ENCODE results near the gene KLK15. TPM values are rescaled to one million over a fixed set of nuclear protein-coding genes. Genes with fewer than 3 reads are reported as not detected.

KLK15 gene
- total RNA-seq, 2 donors from 2014 or later, result not detected

DNA sequence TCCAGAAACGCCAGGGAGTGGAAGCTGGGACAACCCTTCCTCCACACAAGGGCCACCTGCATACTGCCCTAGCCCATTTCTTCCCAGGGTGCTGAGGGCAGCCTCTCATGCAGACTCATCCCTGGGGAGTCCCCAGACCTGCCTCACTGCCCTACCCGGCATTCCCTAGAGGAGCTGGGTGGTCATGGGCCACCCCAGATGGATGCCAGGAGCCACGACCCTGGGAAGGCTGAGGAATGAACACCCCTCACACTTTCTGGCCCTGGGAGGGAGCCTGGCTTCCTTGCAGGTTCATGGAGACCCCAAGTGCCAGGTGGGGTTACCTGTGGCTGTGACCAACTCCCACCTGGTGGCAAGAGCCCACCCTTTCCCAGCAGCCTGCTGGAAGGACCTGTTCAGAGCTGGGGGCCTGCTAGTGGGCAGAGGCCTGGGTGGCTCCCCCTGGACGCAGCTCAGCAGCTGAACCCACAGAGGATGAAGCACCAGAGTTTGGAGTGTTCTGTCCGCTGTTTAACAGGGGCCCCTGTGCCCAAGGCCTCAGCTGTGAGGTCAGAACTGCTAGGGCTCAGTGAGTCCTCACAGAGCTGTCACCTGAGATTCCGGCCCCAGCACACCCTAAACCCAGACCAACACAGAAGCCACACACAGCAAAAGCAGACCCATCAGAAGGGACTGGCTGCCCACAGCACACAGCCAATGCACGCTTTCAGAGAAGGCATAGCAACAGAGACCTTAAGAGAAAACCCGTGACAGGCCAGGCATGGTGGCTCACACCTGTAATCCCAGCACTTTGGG lies 36.5 kb downstream of the KLK15 start:
- H3K36me3 ChIP-seq, result peaks cover 24% of the 10 kb centered on the region

DNA sequence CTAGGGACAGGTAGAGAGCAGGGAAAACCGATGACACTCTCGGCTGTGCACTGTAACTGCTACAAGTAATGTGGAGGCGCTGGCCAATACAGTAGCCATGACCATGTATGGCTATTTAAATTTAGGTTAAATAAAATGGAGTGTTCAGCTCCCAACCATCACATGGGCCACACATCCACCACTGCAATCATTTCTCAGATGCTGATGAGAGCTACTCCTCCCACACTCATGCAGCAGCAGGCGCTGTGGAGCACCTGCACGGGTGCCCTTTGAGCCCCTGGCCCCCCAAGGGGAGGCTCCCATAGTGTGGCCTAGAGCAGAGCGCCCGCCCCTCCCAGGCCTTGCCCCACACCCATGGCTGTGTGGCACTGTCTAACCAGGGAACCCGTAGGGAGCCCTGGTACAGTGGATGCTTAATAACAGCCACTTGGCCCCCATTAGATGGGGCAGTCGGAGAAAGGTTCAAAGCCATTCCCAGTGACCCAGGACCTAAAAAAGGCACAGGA lies 37.2 kb downstream of the KLK15 start:
- Histone ChIP-seq H3K4me3 (no peak overlapping the region), H3K27me3 (no peaks in the 10 kb centered on the region), H3K27ac (no peak overlapping the region), H3K36me3 (peaks cover 18% of the 10 kb centered on the region), H3K9me3 (no peaks in the 10 kb centered on the region), H3K4me1 (no peaks in the 10 kb centered on the region)
- TF ChIP-seq, protein P1, sequence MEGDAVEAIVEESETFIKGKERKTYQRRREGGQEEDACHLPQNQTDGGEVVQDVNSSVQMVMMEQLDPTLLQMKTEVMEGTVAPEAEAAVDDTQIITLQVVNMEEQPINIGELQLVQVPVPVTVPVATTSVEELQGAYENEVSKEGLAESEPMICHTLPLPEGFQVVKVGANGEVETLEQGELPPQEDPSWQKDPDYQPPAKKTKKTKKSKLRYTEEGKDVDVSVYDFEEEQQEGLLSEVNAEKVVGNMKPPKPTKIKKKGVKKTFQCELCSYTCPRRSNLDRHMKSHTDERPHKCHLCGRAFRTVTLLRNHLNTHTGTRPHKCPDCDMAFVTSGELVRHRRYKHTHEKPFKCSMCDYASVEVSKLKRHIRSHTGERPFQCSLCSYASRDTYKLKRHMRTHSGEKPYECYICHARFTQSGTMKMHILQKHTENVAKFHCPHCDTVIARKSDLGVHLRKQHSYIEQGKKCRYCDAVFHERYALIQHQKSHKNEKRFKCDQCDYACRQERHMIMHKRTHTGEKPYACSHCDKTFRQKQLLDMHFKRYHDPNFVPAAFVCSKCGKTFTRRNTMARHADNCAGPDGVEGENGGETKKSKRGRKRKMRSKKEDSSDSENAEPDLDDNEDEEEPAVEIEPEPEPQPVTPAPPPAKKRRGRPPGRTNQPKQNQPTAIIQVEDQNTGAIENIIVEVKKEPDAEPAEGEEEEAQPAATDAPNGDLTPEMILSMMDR (IDR thresholded peaks at IDR 0.05), result no peak
- no peak for DNase-seq (ENCODE audit: low spot score)

More for the DNA sequence above, 36.5 kb downstream of the KLK15 start:
- H3K27ac ChIP-seq, result no peak overlapping the region
- no peaks in the 10 kb centered on the region for H3K27me3 ChIP-seq
- no peaks in the 10 kb centered on the region for H3K9me3 ChIP-seq
- TF ChIP-seq, protein P1 (IDR thresholded peaks at IDR 0.05), result no peak
- H3K4me1 ChIP-seq, result no peaks in the 10 kb centered on the region
- H3K4me3 ChIP-seq, result no peak overlapping the region
- no peak for DNase-seq (ENCODE audit: low spot score)

DNA sequence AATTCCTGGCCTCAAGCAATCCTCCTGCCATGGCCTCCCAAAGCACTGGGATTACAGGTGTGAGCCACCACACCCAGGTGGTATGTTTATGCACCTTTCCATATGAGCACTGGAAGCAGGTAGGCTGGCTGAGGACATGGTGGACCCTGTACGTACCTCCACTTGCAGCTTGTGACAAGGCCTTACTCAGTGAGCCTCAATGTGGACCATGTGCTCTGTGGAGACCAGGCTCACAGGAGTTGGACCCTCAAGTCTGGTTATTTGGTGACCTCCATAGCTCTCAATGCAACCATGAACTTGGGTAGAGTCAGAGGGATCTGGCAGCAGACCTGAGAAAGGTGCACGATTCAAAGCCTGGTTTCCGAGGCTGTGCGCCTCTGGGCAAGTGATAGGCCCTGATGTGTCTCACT lies 37.7 kb downstream of the KLK15 start:
- no peak overlapping the region for H3K4me3 ChIP-seq
- peaks cover 13% of the 10 kb centered on the region for H3K36me3 ChIP-seq
- no peak for DNase-seq (ENCODE audit: low spot score)
- TF ChIP-seq, protein P1 (IDR thresholded peaks at IDR 0.05), result no peak
- H3K9me3 ChIP-seq, result no peaks in the 10 kb centered on the region
- no peaks in the 10 kb centered on the region for H3K4me1 ChIP-seq
- no peaks in the 10 kb centered on the region for H3K27me3 ChIP-seq
- no peak overlapping the region for H3K27ac ChIP-seq

DNA sequence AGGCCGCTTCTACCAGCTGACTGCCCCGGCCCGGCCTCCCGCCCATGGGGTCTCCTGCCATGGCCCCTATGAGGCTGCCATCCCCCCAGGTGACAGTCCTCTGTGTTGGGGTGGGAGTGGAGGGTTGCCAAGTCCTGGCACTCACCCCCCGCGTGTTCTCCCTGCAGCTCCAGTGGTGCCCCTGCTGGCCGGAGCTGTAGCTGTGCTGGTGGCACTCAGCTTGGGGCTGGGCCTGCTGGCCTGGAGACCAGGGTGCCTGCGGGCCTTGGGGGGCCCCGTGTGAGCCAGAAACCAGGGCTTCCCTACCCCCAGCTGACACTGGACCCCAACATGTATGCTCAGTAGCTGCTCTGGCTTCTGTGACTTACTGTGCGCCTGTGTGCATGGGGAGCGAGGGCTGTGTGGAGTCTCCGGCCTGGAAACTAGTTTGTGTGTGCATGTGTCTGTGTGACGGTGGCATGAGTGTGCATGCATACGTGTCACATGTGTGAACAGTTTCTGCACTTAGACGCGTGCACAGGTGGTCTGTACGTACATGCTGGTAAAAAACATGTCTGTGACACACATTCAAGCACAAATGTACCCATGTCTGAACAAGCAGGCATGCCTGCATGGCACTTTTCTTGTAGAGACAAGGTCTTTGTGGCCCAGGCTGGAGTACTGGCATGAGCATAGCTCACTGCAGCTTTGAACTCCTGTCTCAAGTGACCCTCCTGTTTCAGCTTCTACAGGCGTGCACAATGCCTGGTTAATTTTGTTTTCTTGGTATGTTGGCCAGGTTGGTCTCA lies 38.3 kb downstream of the KLK15 start:
- Histone ChIP-seq H3K27ac (no peak overlapping the region), H3K4me1 (no peaks in the 10 kb centered on the region), H3K27me3 (no peaks in the 10 kb centered on the region), H3K36me3 (peaks cover 13% of the 10 kb centered on the region), H3K4me3 (no peak overlapping the region), H3K9me3 (no peaks in the 10 kb centered on the region)
- no peak for DNase-seq (ENCODE audit: low spot score)
- TF ChIP-seq, protein P1 (IDR thresholded peaks at IDR 0.05), result no peak

DNA sequence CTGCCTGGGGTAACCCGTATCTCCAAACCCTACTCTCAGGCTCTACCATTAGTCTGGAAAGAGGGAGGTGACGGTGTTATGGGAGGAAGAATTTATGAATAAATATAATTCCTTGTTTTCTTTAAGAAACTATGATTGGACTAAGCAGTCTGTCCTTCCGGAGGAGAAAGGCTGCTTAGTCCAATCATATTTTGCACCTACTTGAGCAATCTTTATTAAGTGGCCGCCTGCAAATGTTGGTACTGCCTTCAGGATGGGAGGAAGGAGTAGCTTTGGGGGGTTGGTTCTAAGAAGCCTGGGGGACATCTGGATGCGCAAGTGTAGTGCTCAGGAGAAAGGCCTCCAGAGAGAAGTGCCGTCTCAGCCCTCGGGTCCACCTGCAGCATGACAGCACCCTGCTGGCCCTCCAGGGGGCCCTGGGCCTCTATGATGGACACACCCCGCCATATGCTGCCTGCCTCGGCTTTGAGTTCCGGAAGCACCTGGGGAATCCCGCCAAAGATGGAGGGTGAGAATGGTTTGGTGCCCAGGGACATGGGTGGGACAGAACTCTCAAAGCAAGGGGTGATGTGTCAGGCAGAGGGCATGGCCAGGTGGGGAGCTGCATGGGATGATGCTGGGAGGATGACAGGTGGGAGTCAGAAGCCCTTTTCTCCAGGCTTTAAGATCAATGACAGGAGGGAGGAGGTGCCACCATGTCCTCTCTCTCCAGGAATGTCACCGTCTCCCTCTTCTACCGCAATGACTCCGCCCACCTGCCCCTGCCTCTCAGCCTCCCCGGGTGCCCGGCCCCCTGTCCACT lies 39.1 kb downstream of the KLK15 start:
- no peak for DNase-seq (ENCODE audit: low spot score)
- no peaks in the 10 kb centered on the region for H3K9me3 ChIP-seq
- no peak overlapping the region for H3K4me3 ChIP-seq
- no peaks in the 10 kb centered on the region for H3K4me1 ChIP-seq
- H3K27me3 ChIP-seq, result no peaks in the 10 kb centered on the region
- H3K36me3 ChIP-seq, result peaks cover 13% of the 10 kb centered on the region
- TF ChIP-seq, protein P1 (IDR thresholded peaks at IDR 0.05), result no peak
- no peak overlapping the region for H3K27ac ChIP-seq
